GM12878 (cell line): Measurements from ENCODE around the gene PIP5KL1. TPM values are rescaled to one million over a fixed set of nuclear protein-coding genes. Genes with fewer than 3 reads are reported as not detected.

Source experiments
- BMI1 ChIP-seq: fragments of 450-650 bp; IDR thresholded peaks from 2 replicates; pipeline ENCODE4 v1.6.1; 2016; ENCODE audit warnings: mild to moderate bottlenecking, moderate library complexity, borderline replicate concordance
- CBFB ChIP-seq: IDR thresholded peaks from 2 replicates; pipeline ENCODE4 v1.6.1; 2016; ENCODE audit warnings: antibody characterized with exemption, low read depth
- CBX5 ChIP-seq: sonication (generic); IDR thresholded peaks from 2 replicates; pipeline ENCODE4 v1.6.1; 2016; ENCODE audit warnings: low read depth, moderate library complexity, mild to moderate bottlenecking, inconsistent platforms
- CTCF ChIP-seq, 3 experiments: IDR thresholded peaks in 2 of 3; conservative IDR thresholded peaks in 1 of 3; 2 replicates each; pipeline ENCODE4 v1.5.1; 2011; ENCODE audit warnings: low read depth in 3 of 3, low read length in 3 of 3, mild to moderate bottlenecking in 3 of 3, control low read depth in 2 of 3, moderate library complexity in 2 of 3, inconsistent platforms in 1 of 3, mixed read lengths in 1 of 3; ENCODE audit not compliant: control insufficient read depth in 2 of 3, insufficient read depth in 1 of 3; ENCODE audit errors: extremely low read depth in 1 of 3
- ESRRA ChIP-seq: IDR thresholded peaks from 2 replicates; pipeline ENCODE4 v1.6.1; 2012; ENCODE audit warnings: mild to moderate bottlenecking, low read length, improper control_type of control experiment
- FOS ChIP-seq: IDR thresholded peaks from 3 replicates; pipeline ENCODE4 v1.6.1; 2011; ENCODE audit warnings: borderline replicate concordance; ENCODE audit not compliant: insufficient read length; ENCODE audit errors: extremely low read depth
- IRF4 ChIP-seq: IDR thresholded peaks from 2 replicates; pipeline ENCODE4 v1.6.1; 2011; ENCODE audit warnings: low read depth, low read length
- MEF2B ChIP-seq: fragments of 450-650 bp; IDR thresholded peaks from 2 replicates; pipeline ENCODE4 v1.6.1; 2018; ENCODE audit warnings: mild to moderate bottlenecking, moderate library complexity; ENCODE audit not compliant: partially characterized antibody, poor library complexity, severe bottlenecking
- PAX8 ChIP-seq: fragments of 450-650 bp; IDR thresholded peaks from 2 replicates; pipeline ENCODE4 v1.6.1; 2017; ENCODE audit warnings: mild to moderate bottlenecking, moderate library complexity
- SKIL ChIP-seq: fragments of 450-650 bp; IDR thresholded peaks from 2 replicates; pipeline ENCODE4 v1.6.1; 2017; ENCODE audit warnings: mild to moderate bottlenecking, low read depth, inconsistent platforms; ENCODE audit not compliant: poor library complexity, severe bottlenecking
- SMAD1 ChIP-seq: fragments of 450-650 bp; IDR thresholded peaks from 2 replicates; pipeline ENCODE4 v1.6.1; 2018; ENCODE audit warnings: mild to moderate bottlenecking, low read depth; ENCODE audit not compliant: partially characterized antibody
- SMC3 ChIP-seq: IDR thresholded peaks from 2 replicates; pipeline ENCODE4 v1.6.1; 2011; ENCODE audit warnings: low read length, improper control_type of control experiment, borderline replicate concordance
- SUPT20H ChIP-seq: IDR thresholded peaks from 2 replicates; pipeline ENCODE4 v1.6.1; 2011; ENCODE audit warnings: low read depth, mild to moderate bottlenecking, low read length, moderate library complexity, borderline replicate concordance; ENCODE audit not compliant: control insufficient read depth
- WRNIP1 ChIP-seq: IDR thresholded peaks from 2 replicates; pipeline ENCODE4 v1.6.1; 2011; ENCODE audit warnings: low read depth, low read length, improper control_type of control experiment, borderline replicate concordance
- polyA plus RNA-seq, 11 experiments: library from polyadenylated mRNA; depleted of rRNA in 4 of 11; unstranded in 6 of 11; stranded (reverse) in 5 of 11; fragments of >200 nt; fragmentation: Nextera tagmentation in 4 of 11; fragmentation: Illumina TruSeq in 1 of 11; extraction: Ambion mirVana in 4 of 11; extraction: Trizol in 1 of 11; gene quantifications; 1 replicate in 1 of 11; 2 replicates in 10 of 11; pipeline versions ENCODE4 v1.2.1 to v1.2.3, GENCODE V29; 2011 to 2016; ENCODE audit warnings: inconsistent platforms in 2 of 11, missing spikeins in 2 of 11, low read depth in 1 of 11
- total RNA-seq, 4 experiments: library from RNA; depleted of rRNA in 3 of 4; stranded (reverse); fragments of >200 nt in 3 of 4; fragmentation: Illumina TruSeq in 1 of 4; extraction: Trizol in 1 of 4; gene quantifications; 2 replicates each; pipeline versions ENCODE4 v1.2.1 to v1.2.3, GENCODE V29; 2013 to 2021
- TF ChIP-seq, protein P1 (sequence below): IDR thresholded peaks from 2 replicates; pipeline ENCODE4 v1.6.1; 2012; ENCODE audit warnings: mild to moderate bottlenecking, low read depth, low read length
- TF ChIP-seq, protein P2 (sequence below): fragments of 450-650 bp; IDR thresholded peaks from 2 replicates; pipeline ENCODE4 v1.6.1; 2014; ENCODE audit warnings: mild to moderate bottlenecking
- TF ChIP-seq, protein P3 (sequence below): fragments of 450-650 bp; IDR thresholded peaks from 2 replicates; pipeline ENCODE4 v1.6.1; 2018; ENCODE audit warnings: borderline replicate concordance, mild to moderate bottlenecking; ENCODE audit not compliant: partially characterized antibody

The PIP5KL1 gene
- total and polyA plus RNA-seq, 10 of the 15 experiments (the other 5 are each of a cell fraction or from before 2014, with no cell fraction given) = 0.04 to 0.67 (median 0.43) TPM; not detected in 2

DNA sequence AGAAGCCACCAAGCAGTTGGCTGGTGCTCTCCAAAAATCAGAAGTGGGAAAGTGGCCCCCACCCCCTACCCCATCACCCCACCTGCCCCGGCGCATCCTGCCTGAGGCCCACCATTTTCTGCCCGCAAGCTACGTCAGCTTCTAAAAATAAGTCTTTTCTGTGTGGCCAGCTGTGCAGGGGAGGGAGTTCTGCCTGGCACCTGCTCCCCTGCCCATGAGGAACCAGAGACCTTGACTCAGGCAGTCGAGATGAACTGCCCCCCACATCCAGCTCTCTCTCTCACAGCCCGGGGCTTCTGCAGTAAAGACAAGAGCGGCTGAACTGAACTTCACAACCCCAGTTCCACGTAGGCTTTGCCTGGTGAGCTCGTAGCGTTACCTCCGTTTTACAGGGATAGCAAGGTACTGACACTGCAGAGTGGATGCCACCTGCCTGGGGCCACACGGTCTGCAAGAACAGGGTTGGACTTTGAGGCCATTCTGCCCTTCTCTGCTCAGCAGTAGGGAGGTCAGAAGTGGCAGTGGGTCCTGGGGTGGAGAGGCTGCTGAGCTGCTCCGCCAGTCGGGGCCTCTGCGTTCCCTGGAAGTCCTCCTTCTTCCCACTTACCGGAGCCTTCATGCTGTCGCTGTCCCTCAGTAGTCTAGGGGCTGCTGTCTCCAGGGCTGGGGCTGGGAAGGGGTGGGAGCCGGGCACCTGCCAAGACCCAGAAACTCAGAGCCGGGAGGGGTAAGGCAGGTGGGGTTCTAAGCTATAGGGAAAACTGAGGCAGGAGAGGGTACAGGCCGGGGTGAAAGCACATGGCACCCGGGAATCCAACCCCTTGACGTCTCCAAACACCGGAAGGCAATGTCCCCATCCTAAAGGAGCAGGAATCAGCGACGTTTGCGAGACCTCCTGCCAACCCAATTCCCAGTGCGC, 14.5 kb downstream of the PIP5KL1 start (continued):
- TF ChIP-seq FOS (no peak), SUPT20H (no peak), CBFB (no peak), CTCF (IDR thresholded peaks at IDR 0.05 in 2 of 3, conservative IDR thresholded peaks at IDR 0.05 in 1 of 3; ENCODE audit: control insufficient read depth in 2 of 3, extremely low read depth in 1 of 3, insufficient read depth in 1 of 3, low read depth in 3 of 3, low read length in 3 of 3) (no peak), BMI1 (no peak), MEF2B (peak; percentile 69), ESRRA (no peak), SKIL (no peak), PAX8 (no peak), SMC3 (peak; percentile 14; the same call in 1 of the 2 replicates), WRNIP1 (no peak), IRF4 (no peak), SMAD1 (no peak), CBX5 (no peak)
- TF ChIP-seq, protein P1, sequence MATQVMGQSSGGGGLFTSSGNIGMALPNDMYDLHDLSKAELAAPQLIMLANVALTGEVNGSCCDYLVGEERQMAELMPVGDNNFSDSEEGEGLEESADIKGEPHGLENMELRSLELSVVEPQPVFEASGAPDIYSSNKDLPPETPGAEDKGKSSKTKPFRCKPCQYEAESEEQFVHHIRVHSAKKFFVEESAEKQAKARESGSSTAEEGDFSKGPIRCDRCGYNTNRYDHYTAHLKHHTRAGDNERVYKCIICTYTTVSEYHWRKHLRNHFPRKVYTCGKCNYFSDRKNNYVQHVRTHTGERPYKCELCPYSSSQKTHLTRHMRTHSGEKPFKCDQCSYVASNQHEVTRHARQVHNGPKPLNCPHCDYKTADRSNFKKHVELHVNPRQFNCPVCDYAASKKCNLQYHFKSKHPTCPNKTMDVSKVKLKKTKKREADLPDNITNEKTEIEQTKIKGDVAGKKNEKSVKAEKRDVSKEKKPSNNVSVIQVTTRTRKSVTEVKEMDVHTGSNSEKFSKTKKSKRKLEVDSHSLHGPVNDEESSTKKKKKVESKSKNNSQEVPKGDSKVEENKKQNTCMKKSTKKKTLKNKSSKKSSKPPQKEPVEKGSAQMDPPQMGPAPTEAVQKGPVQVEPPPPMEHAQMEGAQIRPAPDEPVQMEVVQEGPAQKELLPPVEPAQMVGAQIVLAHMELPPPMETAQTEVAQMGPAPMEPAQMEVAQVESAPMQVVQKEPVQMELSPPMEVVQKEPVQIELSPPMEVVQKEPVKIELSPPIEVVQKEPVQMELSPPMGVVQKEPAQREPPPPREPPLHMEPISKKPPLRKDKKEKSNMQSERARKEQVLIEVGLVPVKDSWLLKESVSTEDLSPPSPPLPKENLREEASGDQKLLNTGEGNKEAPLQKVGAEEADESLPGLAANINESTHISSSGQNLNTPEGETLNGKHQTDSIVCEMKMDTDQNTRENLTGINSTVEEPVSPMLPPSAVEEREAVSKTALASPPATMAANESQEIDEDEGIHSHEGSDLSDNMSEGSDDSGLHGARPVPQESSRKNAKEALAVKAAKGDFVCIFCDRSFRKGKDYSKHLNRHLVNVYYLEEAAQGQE = no peak
- TF ChIP-seq, protein P2, sequence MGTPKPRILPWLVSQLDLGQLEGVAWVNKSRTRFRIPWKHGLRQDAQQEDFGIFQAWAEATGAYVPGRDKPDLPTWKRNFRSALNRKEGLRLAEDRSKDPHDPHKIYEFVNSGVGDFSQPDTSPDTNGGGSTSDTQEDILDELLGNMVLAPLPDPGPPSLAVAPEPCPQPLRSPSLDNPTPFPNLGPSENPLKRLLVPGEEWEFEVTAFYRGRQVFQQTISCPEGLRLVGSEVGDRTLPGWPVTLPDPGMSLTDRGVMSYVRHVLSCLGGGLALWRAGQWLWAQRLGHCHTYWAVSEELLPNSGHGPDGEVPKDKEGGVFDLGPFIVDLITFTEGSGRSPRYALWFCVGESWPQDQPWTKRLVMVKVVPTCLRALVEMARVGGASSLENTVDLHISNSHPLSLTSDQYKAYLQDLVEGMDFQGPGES = no peak
- TF ChIP-seq, protein P3, sequence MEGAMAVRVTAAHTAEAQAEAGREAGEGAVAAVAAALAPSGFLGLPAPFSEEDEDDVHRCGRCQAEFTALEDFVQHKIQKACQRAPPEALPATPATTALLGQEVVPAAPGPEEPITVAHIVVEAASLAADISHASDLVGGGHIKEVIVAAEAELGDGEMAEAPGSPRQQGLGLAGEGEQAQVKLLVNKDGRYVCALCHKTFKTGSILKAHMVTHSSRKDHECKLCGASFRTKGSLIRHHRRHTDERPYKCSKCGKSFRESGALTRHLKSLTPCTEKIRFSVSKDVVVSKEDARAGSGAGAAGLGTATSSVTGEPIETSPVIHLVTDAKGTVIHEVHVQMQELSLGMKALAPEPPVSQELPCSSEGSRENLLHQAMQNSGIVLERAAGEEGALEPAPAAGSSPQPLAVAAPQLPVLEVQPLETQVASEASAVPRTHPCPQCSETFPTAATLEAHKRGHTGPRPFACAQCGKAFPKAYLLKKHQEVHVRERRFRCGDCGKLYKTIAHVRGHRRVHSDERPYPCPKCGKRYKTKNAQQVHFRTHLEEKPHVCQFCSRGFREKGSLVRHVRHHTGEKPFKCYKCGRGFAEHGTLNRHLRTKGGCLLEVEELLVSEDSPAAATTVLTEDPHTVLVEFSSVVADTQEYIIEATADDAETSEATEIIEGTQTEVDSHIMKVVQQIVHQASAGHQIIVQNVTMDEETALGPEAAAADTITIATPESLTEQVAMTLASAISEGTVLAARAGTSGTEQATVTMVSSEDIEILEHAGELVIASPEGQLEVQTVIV = no peak
